SK-N-SH treated with all-trans-retinoic acid at 6 μM for 48 hours (cell line): ENCODE results near the gene MCM5.

Experiments
- ATAC-seq: fragments of 200-7000 bp; cut with Tn5 transposase; 3 replicates; pipeline ENCODE4 v1.9.1; 2020; ENCODE audit warnings: mild to moderate bottlenecking, moderate library complexity
- ARNTL ChIP-seq: fragments of 450-650 bp; formaldehyde crosslinking; IDR thresholded peaks from 2 replicates; pipeline ENCODE4 v1.5.0; 2020; ENCODE audit warnings: low read depth, mild to moderate bottlenecking, moderate library complexity, borderline replicate concordance
- BACH2 ChIP-seq: fragments of 250-450 bp; sonication (Bioruptor Pico); IDR thresholded peaks from 2 replicates; pipeline ENCODE4 v1.9.0; 2021; ENCODE audit warnings: mild to moderate bottlenecking, borderline replicate concordance
- ESRRG ChIP-seq: fragments of 250-450 bp; sonication (Bioruptor Pico); IDR thresholded peaks from 2 replicates; pipeline ENCODE4 v1.6.1; 2021; ENCODE audit warnings: mild to moderate bottlenecking
- GLIS3 ChIP-seq: fragments of 250-450 bp; sonication (Bioruptor Pico); IDR thresholded peaks from 2 replicates; pipeline ENCODE4 v1.5.0; 2020; ENCODE audit warnings: mild to moderate bottlenecking, moderate library complexity
- OSR1 ChIP-seq: fragments of 250-450 bp; sonication (Bioruptor Pico); IDR thresholded peaks from 2 replicates; pipeline ENCODE4 v1.8.0; 2022; ENCODE audit warnings: moderate library complexity, mild to moderate bottlenecking, inconsistent platforms
- PATZ1 ChIP-seq: fragments of 250-450 bp; sonication (Bioruptor Pico); IDR thresholded peaks from 2 replicates; pipeline ENCODE4 v1.8.0; 2020; ENCODE audit warnings: mild to moderate bottlenecking, moderate library complexity, borderline replicate concordance
- PPARA ChIP-seq: fragments of 250-450 bp; sonication (Bioruptor Pico); IDR thresholded peaks from 2 replicates; pipeline ENCODE4 v1.5.0; 2020; ENCODE audit warnings: mild to moderate bottlenecking, borderline replicate concordance
- RARB ChIP-seq: fragments of 250-450 bp; sonication (Bioruptor Pico); IDR thresholded peaks from 2 replicates; pipeline ENCODE4 v1.8.0; 2021; ENCODE audit warnings: mild to moderate bottlenecking, moderate library complexity
- SNAI2 ChIP-seq: fragments of 250-450 bp; sonication (Bioruptor Pico); IDR thresholded peaks from 2 replicates; pipeline ENCODE4 v1.5.0; 2020; ENCODE audit warnings: mild to moderate bottlenecking, moderate library complexity
- TCF4 ChIP-seq: fragments of 250-450 bp; sonication (Bioruptor Pico); IDR thresholded peaks from 2 replicates; pipeline ENCODE4 v1.8.0; 2021; ENCODE audit warnings: mild to moderate bottlenecking, moderate library complexity, borderline replicate concordance
- TSHZ2 ChIP-seq: fragments of 250-450 bp; sonication (Bioruptor Pico); IDR thresholded peaks from 2 replicates; pipeline ENCODE4 v1.5.0; 2020; ENCODE audit warnings: mild to moderate bottlenecking, moderate library complexity
- ZNF565 ChIP-seq: fragments of 450-650 bp; formaldehyde crosslinking; conservative IDR thresholded peaks from 2 replicates; pipeline ENCODE4 v1.5.0; 2020; ENCODE audit warnings: low read depth, mild to moderate bottlenecking, moderate library complexity
- ZNF8 ChIP-seq: fragments of 450-650 bp; formaldehyde crosslinking; IDR thresholded peaks from 2 replicates; pipeline ENCODE4 v1.5.0; 2020; ENCODE audit warnings: mild to moderate bottlenecking, moderate library complexity
- TF ChIP-seq, protein P1 (sequence below): fragments of 250-450 bp; sonication (Bioruptor Pico); IDR thresholded peaks from 2 replicates; pipeline ENCODE4 v1.5.1; 2020; ENCODE audit warnings: low read depth, mild to moderate bottlenecking, moderate library complexity
- TF ChIP-seq, protein P2 (sequence below): fragments of 250-450 bp; sonication (Bioruptor Pico); IDR thresholded peaks from 2 replicates; pipeline ENCODE4 v1.5.1; 2021; ENCODE audit warnings: mild to moderate bottlenecking, moderate library complexity
- TF ChIP-seq, protein P3 (sequence below): fragments of 250-450 bp; sonication (Bioruptor Pico); IDR thresholded peaks from 2 replicates; pipeline ENCODE4 v1.8.0; 2021; ENCODE audit warnings: low read depth, mild to moderate bottlenecking, moderate library complexity, borderline replicate concordance

The MCM5 gene

GRCh38 chr22:35418088-35418487 lies 18.1 kb downstream of the MCM5 start:
- no peak for TF ChIP-seq ARNTL
- TF ChIP-seq OSR1 (CRISPR knock-in tag) = no peak
- no peak for TF ChIP-seq ZNF8 (CRISPR knock-in tag)
- TF ChIP-seq TCF4 (CRISPR knock-in tag) = no peak
- TF ChIP-seq SNAI2 = no peak
- no peak for TF ChIP-seq GLIS3 (CRISPR knock-in tag)
- no peak for TF ChIP-seq RARB
- TF ChIP-seq, protein P1, sequence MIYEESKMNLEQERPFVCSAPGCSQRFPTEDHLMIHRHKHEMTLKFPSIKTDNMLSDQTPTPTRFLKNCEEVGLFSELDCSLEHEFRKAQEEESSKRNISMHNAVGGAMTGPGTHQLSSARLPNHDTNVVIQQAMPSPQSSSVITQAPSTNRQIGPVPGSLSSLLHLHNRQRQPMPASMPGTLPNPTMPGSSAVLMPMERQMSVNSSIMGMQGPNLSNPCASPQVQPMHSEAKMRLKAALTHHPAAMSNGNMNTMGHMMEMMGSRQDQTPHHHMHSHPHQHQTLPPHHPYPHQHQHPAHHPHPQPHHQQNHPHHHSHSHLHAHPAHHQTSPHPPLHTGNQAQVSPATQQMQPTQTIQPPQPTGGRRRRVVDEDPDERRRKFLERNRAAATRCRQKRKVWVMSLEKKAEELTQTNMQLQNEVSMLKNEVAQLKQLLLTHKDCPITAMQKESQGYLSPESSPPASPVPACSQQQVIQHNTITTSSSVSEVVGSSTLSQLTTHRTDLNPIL (CRISPR knock-in tag) = no peak
- TF ChIP-seq TSHZ2 (CRISPR knock-in tag) = no peak
- TF ChIP-seq PATZ1 (CRISPR knock-in tag) = no peak
- TF ChIP-seq, protein P2, sequence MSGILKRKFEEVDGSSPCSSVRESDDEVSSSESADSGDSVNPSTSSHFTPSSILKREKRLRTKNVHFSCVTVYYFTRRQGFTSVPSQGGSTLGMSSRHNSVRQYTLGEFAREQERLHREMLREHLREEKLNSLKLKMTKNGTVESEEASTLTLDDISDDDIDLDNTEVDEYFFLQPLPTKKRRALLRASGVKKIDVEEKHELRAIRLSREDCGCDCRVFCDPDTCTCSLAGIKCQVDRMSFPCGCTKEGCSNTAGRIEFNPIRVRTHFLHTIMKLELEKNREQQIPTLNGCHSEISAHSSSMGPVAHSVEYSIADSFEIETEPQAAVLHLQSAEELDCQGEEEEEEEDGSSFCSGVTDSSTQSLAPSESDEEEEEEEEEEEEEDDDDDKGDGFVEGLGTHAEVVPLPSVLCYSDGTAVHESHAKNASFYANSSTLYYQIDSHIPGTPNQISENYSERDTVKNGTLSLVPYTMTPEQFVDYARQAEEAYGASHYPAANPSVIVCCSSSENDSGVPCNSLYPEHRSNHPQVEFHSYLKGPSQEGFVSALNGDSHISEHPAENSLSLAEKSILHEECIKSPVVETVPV (CRISPR knock-in tag) = no peak
- TF ChIP-seq, protein P3, sequence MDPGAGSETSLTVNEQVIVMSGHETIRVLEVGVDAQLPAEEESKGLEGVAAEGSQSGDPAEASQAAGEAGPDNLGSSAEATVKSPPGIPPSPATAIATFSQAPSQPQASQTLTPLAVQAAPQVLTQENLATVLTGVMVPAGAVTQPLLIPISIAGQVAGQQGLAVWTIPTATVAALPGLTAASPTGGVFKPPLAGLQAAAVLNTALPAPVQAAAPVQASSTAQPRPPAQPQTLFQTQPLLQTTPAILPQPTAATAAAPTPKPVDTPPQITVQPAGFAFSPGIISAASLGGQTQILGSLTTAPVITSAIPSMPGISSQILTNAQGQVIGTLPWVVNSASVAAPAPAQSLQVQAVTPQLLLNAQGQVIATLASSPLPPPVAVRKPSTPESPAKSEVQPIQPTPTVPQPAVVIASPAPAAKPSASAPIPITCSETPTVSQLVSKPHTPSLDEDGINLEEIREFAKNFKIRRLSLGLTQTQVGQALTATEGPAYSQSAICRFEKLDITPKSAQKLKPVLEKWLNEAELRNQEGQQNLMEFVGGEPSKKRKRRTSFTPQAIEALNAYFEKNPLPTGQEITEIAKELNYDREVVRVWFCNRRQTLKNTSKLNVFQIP = no peak
- TF ChIP-seq BACH2 = no peak

GRCh38 chr22:35418731-35419130 lies 18.8 kb downstream of the MCM5 start:
- TF ChIP-seq ARNTL (no peak), ZNF565 (no peak), TSHZ2 (CRISPR knock-in tag) (no peak), TCF4 (CRISPR knock-in tag) (no peak)
- ATAC-seq = no peak

More at GRCh38 chr22:35418088-35418487, 18.1 kb downstream of the MCM5 start:
- no peak for ATAC-seq

- no peak for ATAC-seq
- TF ChIP-seq PATZ1 (CRISPR knock-in tag) (no peak), ZNF8 (CRISPR knock-in tag) (no peak), SNAI2 (no peak), BACH2 (no peak), ESRRG (CRISPR knock-in tag) (no peak), ARNTL (no peak), ZNF565 (no peak), PPARA (CRISPR knock-in tag) (no peak)
- TF ChIP-seq, protein P3 = no peak
- TF ChIP-seq, protein P1 (CRISPR knock-in tag) = no peak
These were observed 19.8 kb downstream of the MCM5 start for GRCh38 chr22:35419756-35420155.
